Measurements from ENCODE around the gene HS1BP3. TPM values are rescaled to one million over a fixed set of nuclear protein-coding genes. Genes with fewer than 3 reads are reported as not detected.
A peak's percentile ranks its signal among the peaks of the same experiment; 100 is the strongest.

HS1BP3 gene
- total RNA-seq, 4 donors from 2014 or later: 16.6 to 26.9 (median 19.4) TPM

DNA sequence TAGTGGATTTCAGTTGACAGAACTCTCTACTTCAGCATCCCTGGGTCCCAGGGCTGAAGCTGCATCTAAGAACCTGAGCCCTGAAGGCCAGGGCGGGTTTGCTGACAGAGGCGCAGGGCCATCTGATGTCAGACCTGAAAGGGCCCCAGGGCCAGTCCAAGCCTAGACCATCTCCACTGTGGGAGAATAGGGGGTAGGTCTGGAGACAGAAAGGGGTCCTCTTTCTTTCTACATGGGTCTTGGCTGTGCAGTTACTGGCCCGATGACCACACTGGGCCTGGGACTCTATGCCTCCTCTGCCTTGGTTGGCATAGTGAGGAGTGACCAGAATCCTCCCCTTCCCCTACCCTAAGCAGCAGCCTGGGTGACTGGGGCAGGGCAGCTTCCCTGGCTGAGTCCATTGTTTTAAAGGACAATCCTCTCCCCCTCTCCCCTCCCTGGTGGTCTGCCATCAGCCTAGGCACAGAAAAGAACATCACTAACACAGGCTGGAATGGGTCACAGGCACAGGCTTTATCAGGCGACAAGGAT is 34.5 kb downstream of the HS1BP3 start:
- H3K4me3 ChIP-seq: no peak overlapping the region
- ATAC-seq (no peak), DNase-seq (peak in 1 of 2 donors; percentile 15)
- peaks cover 79 to 92% of the 10 kb centered on the region in 2 donors for H3K4me1 ChIP-seq
- H3K36me3 ChIP-seq: peaks cover 0 to 8% of the 10 kb centered on the region in 2 donors
- intact Hi-C loops (cut with DNase I; ENCODE audit: low total_unique reads) (loop anchor here (5.0 kb wide), 1 partner anchor 169 kb away; the partner anchor contains the start of gene RHOB), in situ Hi-C loops (cut with MboI; ENCODE audit: low sequenced_read_pairs in 4 of 4) (loop anchor here in 2 of 4 donors (10.0 kb wide), 1 partner anchor 72 kb away; no protein-coding TSS in a partner anchor)
- no peaks in the 10 kb centered on the region for H3K27me3 ChIP-seq
- H3K27ac ChIP-seq: peak overlapping the region; percentile 87 to 95 (median 94)
- no peak for TF ChIP-seq POLR2A (IDR thresholded peaks at IDR 0.05)
- TF ChIP-seq, protein P1, sequence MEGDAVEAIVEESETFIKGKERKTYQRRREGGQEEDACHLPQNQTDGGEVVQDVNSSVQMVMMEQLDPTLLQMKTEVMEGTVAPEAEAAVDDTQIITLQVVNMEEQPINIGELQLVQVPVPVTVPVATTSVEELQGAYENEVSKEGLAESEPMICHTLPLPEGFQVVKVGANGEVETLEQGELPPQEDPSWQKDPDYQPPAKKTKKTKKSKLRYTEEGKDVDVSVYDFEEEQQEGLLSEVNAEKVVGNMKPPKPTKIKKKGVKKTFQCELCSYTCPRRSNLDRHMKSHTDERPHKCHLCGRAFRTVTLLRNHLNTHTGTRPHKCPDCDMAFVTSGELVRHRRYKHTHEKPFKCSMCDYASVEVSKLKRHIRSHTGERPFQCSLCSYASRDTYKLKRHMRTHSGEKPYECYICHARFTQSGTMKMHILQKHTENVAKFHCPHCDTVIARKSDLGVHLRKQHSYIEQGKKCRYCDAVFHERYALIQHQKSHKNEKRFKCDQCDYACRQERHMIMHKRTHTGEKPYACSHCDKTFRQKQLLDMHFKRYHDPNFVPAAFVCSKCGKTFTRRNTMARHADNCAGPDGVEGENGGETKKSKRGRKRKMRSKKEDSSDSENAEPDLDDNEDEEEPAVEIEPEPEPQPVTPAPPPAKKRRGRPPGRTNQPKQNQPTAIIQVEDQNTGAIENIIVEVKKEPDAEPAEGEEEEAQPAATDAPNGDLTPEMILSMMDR (IDR thresholded peaks at IDR 0.05 in 4 of 5, conservative IDR thresholded peaks at IDR 0.05 in 1 of 5): no peak
- H3K9me3 ChIP-seq: no peaks in the 10 kb centered on the region

DNA sequence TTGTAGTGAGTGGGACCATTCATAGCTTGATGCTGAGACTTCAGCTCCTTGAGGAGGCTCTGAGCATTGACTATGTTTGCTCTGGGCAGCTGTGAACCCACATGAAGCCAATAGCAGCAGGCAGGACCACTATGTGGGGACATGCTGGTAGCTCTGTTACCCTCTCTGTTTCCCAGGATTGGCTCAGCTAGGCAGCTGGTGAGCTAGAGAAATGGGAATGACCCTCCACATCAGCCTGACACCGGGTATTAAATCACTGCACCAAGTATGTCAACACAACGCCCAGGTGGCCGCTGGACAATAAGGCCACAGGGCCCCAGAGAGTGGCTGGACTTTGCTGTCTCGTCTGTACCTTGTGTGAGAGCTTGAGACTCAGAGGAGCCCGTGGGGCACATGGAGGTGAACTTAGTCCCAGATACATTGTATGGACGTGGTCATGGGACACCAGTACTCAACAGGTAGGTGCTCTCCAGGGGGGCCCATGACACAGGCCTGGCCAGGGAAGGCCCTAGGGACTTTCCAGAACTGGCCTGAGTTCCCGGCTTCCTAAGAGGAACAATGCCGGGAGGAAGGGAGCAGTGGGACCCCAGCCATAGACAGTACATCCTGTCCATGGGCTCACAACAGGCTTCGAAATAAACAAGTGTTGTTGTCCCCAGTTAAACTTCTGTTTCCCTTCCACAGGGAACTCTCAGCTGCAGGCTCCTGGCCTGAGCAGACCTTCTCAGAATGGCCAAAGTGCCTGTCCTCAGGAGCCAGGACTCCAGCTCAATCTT is 35.2 kb downstream of the HS1BP3 start:
- H3K27ac ChIP-seq: peak overlapping the region; percentile 87 to 95 (median 94)
- peaks cover 0 to 2% of the 10 kb centered on the region in 2 donors for H3K36me3 ChIP-seq
- peak; percentile 81 to 82 for DNase-seq
- peaks cover 79 to 93% of the 10 kb centered on the region in 2 donors for H3K4me1 ChIP-seq
- H3K4me3 ChIP-seq: no peak overlapping the region
- ATAC-seq: peak; percentile 15 to 46
- H3K9me3 ChIP-seq: no peaks in the 10 kb centered on the region
- intact Hi-C loops (cut with DNase I; ENCODE audit: low total_unique reads) (loop anchor here (5.0 kb wide), 1 partner anchor 168 kb away; the partner anchor contains the start of gene RHOB), in situ Hi-C loops (cut with MboI; ENCODE audit: low sequenced_read_pairs in 4 of 4) (loop anchor here in 2 of 4 donors (10.0 kb wide), 1 partner anchor 71 kb away; no protein-coding TSS in a partner anchor)
- TF ChIP-seq POLR2A (IDR thresholded peaks at IDR 0.05): peak in 1 of 2 donors; percentile 36
- TF ChIP-seq, protein P1 (IDR thresholded peaks at IDR 0.05 in 4 of 5, conservative IDR thresholded peaks at IDR 0.05 in 1 of 5): no peak
- H3K27me3 ChIP-seq: no peaks in the 10 kb centered on the region

DNA sequence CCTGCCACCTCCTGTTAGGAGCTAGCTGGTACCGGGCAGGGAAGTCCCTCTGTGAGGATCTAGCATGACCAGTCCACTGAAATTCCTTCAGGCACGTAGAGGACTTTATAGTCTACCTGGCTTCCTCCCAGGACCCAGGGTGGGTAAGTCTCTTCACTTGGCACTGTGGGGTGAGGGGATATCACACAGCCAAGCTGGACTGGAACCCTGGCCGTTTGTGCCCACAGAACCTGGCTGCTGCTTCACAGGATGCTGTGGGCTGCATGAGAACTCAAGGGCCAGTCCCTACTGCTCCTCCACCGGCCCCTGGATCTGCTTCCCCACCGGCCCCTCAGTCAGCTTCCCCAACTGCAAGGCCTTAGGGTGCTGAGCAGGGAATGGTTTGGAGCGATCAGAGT is 35.8 kb downstream of the HS1BP3 start:
- no peaks in the 10 kb centered on the region for H3K9me3 ChIP-seq
- H3K4me1 ChIP-seq: peaks cover 79 to 97% of the 10 kb centered on the region in 2 donors
- ATAC-seq (no peak), DNase-seq (no peak)
- peak overlapping the region; percentile 87 to 95 (median 94) for H3K27ac ChIP-seq
- intact Hi-C loops (cut with DNase I; ENCODE audit: low total_unique reads): loop anchor here (5.0 kb wide), 1 partner anchor 168 kb away; the partner anchor contains the start of gene RHOB
- H3K27me3 ChIP-seq: no peaks in the 10 kb centered on the region
- H3K36me3 ChIP-seq: no peaks in the 10 kb centered on the region
- no peak for TF ChIP-seq POLR2A (IDR thresholded peaks at IDR 0.05)
- TF ChIP-seq, protein P1 (IDR thresholded peaks at IDR 0.05 in 4 of 5, conservative IDR thresholded peaks at IDR 0.05 in 1 of 5): peak in 2 of 5 experiments; percentile 18 to 34
- H3K4me3 ChIP-seq: no peak overlapping the region
- in situ Hi-C loops (cut with MboI; ENCODE audit: low sequenced_read_pairs in 4 of 4): loop anchor here in 2 of 4 donors (10.0 kb wide), 1 partner anchor 70 kb away; no protein-coding TSS in a partner anchor

DNA sequence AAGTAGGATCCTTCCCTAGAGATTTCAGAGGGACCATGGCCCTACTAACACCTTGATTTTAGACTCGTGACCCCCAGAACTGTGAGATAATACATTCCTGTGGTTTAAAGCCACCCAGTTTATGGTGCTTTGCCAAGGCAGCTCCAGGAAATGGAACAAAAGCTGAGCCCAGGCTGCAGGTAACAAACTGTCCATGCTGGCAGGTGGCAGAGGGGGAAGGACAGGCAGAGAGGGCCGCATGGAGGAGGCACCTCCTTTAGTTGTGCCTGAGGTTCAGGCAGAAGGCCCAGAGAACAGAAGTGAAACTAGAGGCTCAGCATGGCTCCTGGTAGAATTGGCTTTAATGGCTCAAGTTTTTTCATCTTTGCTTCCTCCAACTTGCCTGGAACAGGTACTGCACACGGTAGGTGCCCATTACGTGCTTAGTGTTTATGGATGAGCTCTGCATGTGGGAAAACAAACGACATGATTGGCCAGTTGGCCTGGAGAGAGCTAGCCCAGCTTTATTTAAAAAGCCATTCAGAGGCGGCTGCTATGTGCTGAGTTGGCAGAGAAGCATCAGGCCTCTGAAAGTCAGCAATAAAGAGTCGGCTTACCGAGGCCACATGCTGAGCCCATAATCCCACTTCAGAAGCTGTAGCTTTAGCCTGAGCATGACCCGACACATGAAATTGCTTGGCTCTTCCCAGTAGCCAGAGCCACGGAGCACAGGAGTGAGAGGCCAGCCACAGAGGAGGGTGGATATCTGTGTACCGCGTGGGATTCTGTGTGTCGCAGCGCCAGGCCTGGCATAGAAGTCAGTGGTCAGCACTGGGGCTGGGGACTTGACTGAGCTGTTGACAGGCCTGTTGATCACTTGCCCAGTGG is 36.5 kb downstream of the HS1BP3 start:
- DNase-seq (peak in 1 of 2 donors; percentile 72), ATAC-seq (no peak)
- Histone ChIP-seq H3K9me3 (no peaks in the 10 kb centered on the region), H3K27ac (peak overlapping the region; percentile 87 to 95 (median 94)), H3K4me3 (no peak overlapping the region), H3K4me1 (peaks cover 79 to 96% of the 10 kb centered on the region in 2 donors), H3K27me3 (no peaks in the 10 kb centered on the region), H3K36me3 (no peaks in the 10 kb centered on the region)
- in situ Hi-C loops (cut with MboI; ENCODE audit: low sequenced_read_pairs in 4 of 4): loop anchor here in 2 of 4 donors (10.0 kb wide), 1 partner anchor 70 kb away; no protein-coding TSS in a partner anchor
- intact Hi-C loops (cut with DNase I; ENCODE audit: low total_unique reads): loop anchor here (5.0 kb wide), 1 partner anchor 167 kb away; the partner anchor contains the start of gene RHOB
- TF ChIP-seq, protein P1 (IDR thresholded peaks at IDR 0.05 in 4 of 5, conservative IDR thresholded peaks at IDR 0.05 in 1 of 5): no peak
- no peak for TF ChIP-seq POLR2A (IDR thresholded peaks at IDR 0.05)

All from gastrocnemius medialis (tissue), 4 donors.